HepG2 (cell line): ENCODE data around the gene PIAS3. TPM values are rescaled to one million over a fixed set of nuclear protein-coding genes. Genes with fewer than 3 reads are reported as not detected.
A peak's percentile ranks its signal among the peaks of the same experiment; 100 is the strongest.

Experiments
- ASH2L ChIP-seq: fragments of 300-600, 200-600 bp; sonication (generic); IDR thresholded peaks from 2 replicates; pipeline ENCODE4 v1.7.0; 2017; ENCODE audit warnings: low read depth, mild to moderate bottlenecking, moderate library complexity, mixed read lengths, low read length; ENCODE audit not compliant: insufficient read length
- FOXO1 ChIP-seq: sonication (generic); formaldehyde crosslinking; IDR thresholded peaks from 2 replicates; pipeline ENCODE4 v1.4.0; 2020; ENCODE audit warnings: missing genetic modification reagents
- HNRNPK ChIP-seq: fragments of 200-400 bp; formaldehyde crosslinking; IDR thresholded peaks from 2 replicates; pipeline ENCODE4 v1.6.1; 2018; ENCODE audit warnings: low read length, low read depth, moderate library complexity, mild to moderate bottlenecking; ENCODE audit not compliant: poor library complexity, severe bottlenecking
- KLF6 ChIP-seq: IDR thresholded peaks from 2 replicates; pipeline ENCODE4 v1.8.0; 2016; ENCODE audit warnings: missing biosample characterization, missing genetic modification reagents
- LCORL ChIP-seq, 2 experiments: fragments of 450-650 bp in 1 of 2; sonication (generic) in 1 of 2; formaldehyde crosslinking in 1 of 2; IDR thresholded peaks; 2 replicates each; pipeline versions ENCODE4 v1.5.0 to v1.6.1; 2017 to 2020; ENCODE audit warnings: antibody characterized with exemption in 1 of 2, missing genetic modification reagents in 1 of 2
- MAZ ChIP-seq, 2 experiments: sonication (generic) in 1 of 2; formaldehyde crosslinking in 1 of 2; IDR thresholded peaks; 2 replicates each; pipeline versions ENCODE4 v1.5.0 to v1.6.1; 2012 to 2020; ENCODE audit warnings: low read depth in 2 of 2, mild to moderate bottlenecking in 2 of 2, borderline replicate concordance in 1 of 2, improper control_type of control experiment in 1 of 2, low read length in 1 of 2, missing genetic modification reagents in 1 of 2, moderate library complexity in 1 of 2
- PHF20 ChIP-seq: sonication (generic); formaldehyde crosslinking; IDR thresholded peaks from 2 replicates; pipeline ENCODE4 v1.5.0; 2020; ENCODE audit warnings: mild to moderate bottlenecking, missing genetic modification reagents
- REPIN1 ChIP-seq: sonication (generic); formaldehyde crosslinking; IDR thresholded peaks from 2 replicates; pipeline ENCODE4 v1.8.0; 2022; ENCODE audit warnings: missing genetic modification reagents, low read depth, mild to moderate bottlenecking, borderline replicate concordance
- SMC3 ChIP-seq: IDR thresholded peaks from 2 replicates; pipeline ENCODE4 v1.6.1; 2011; ENCODE audit warnings: low read length, improper control_type of control experiment
- SSRP1 ChIP-seq: IDR thresholded peaks from 2 replicates; pipeline ENCODE4 v1.6.1; 2016; ENCODE audit warnings: control low read depth
- TAF1 ChIP-seq: sonication (generic); formaldehyde crosslinking; IDR thresholded peaks from 2 replicates; pipeline ENCODE4 v1.4.0; 2020; ENCODE audit warnings: missing genetic modification reagents
- TBX3 ChIP-seq: fragments of 450-650 bp; IDR thresholded peaks from 2 replicates; pipeline ENCODE4 v1.6.1; 2017; ENCODE audit warnings: antibody characterized with exemption, mild to moderate bottlenecking, inconsistent platforms, borderline replicate concordance
- TEAD3 ChIP-seq: optimal IDR thresholded peaks from 2 replicates; pipeline ENCODE3; 2016; ENCODE audit warnings: borderline replicate concordance
- TFAP4 ChIP-seq: sonication (generic); IDR thresholded peaks from 2 replicates; pipeline ENCODE4 v1.6.1; 2016; ENCODE audit warnings: low read depth, borderline replicate concordance
- TOPORS ChIP-seq: sonication (generic); formaldehyde crosslinking; IDR thresholded peaks from 2 replicates; pipeline ENCODE4 v1.8.0; 2023; ENCODE audit warnings: mild to moderate bottlenecking, missing genetic modification reagents
- TSC22D2 ChIP-seq: sonication (generic); formaldehyde crosslinking; IDR thresholded peaks from 2 replicates; pipeline ENCODE4 v1.5.1; 2020; ENCODE audit warnings: missing genetic modification reagents, mild to moderate bottlenecking, borderline replicate concordance
- ZBTB44 ChIP-seq: sonication (generic); formaldehyde crosslinking; IDR thresholded peaks from 2 replicates; pipeline ENCODE4 v1.4.0; 2020; ENCODE audit warnings: missing genetic modification reagents
- ZNF331 ChIP-seq: sonication (generic); formaldehyde crosslinking; IDR thresholded peaks from 2 replicates; pipeline ENCODE4 v1.4.0; 2020; ENCODE audit warnings: missing genetic modification reagents
- ZNF350 ChIP-seq: sonication (generic); formaldehyde crosslinking; IDR thresholded peaks from 2 replicates; pipeline ENCODE4 v1.4.0; 2020; ENCODE audit warnings: mild to moderate bottlenecking, low read depth, missing genetic modification reagents, borderline replicate concordance
- ZNF446 ChIP-seq: sonication (generic); formaldehyde crosslinking; IDR thresholded peaks from 2 replicates; pipeline ENCODE4 v1.5.0; 2020; ENCODE audit warnings: mild to moderate bottlenecking, missing genetic modification reagents
- ZNF564 ChIP-seq: sonication (generic); formaldehyde crosslinking; IDR thresholded peaks from 2 replicates; pipeline ENCODE4 v1.8.1; 2023; ENCODE audit warnings: mild to moderate bottlenecking, missing genetic modification reagents
- ZNF746 ChIP-seq: sonication (generic); formaldehyde crosslinking; IDR thresholded peaks from 2 replicates; pipeline ENCODE4 v1.8.0; 2022; ENCODE audit warnings: mild to moderate bottlenecking, missing genetic modification reagents
- polyA plus RNA-seq, 8 experiments: library from polyadenylated mRNA; depleted of rRNA in 3 of 8; stranded (reverse) in 7 of 8; unstranded in 1 of 8; fragments of >200 nt; fragmentation: Illumina TruSeq in 4 of 8; extraction: Trizol in 4 of 8; gene quantifications; 2 replicates each; pipeline versions ENCODE4 v1.2.1 to v1.2.3, GENCODE V29; 2011 to 2016; ENCODE audit warnings: low read depth in 4 of 8, missing spikeins in 1 of 8, mixed read lengths in 1 of 8; ENCODE audit not compliant: insufficient read depth in 1 of 8
- total RNA-seq, 5 experiments: library from RNA; depleted of rRNA; stranded (reverse); fragments of >200 nt; fragmentation: Illumina TruSeq; extraction: Trizol; gene quantifications; 2 replicates each; pipeline ENCODE4 v1.2.3, GENCODE V29; 2016; ENCODE audit warnings: low read depth in 1 of 5
- TF ChIP-seq, protein P1 (sequence below): sonication (generic); formaldehyde crosslinking; IDR thresholded peaks from 2 replicates; pipeline ENCODE4 v1.5.0; 2020; ENCODE audit warnings: missing genetic modification reagents, mild to moderate bottlenecking, borderline replicate concordance
- TF ChIP-seq, protein P2 (sequence below): sonication (generic); formaldehyde crosslinking; IDR thresholded peaks from 2 replicates; pipeline ENCODE4 v1.8.1; 2023; ENCODE audit warnings: mild to moderate bottlenecking, moderate library complexity, missing genetic modification reagents

PIAS3 gene
- total and polyA plus RNA-seq, 2 of the 13 experiments (the other 11 are each of a cell fraction or from before 2014, with no cell fraction given) = 3.7 to 8.0 TPM

DNA sequence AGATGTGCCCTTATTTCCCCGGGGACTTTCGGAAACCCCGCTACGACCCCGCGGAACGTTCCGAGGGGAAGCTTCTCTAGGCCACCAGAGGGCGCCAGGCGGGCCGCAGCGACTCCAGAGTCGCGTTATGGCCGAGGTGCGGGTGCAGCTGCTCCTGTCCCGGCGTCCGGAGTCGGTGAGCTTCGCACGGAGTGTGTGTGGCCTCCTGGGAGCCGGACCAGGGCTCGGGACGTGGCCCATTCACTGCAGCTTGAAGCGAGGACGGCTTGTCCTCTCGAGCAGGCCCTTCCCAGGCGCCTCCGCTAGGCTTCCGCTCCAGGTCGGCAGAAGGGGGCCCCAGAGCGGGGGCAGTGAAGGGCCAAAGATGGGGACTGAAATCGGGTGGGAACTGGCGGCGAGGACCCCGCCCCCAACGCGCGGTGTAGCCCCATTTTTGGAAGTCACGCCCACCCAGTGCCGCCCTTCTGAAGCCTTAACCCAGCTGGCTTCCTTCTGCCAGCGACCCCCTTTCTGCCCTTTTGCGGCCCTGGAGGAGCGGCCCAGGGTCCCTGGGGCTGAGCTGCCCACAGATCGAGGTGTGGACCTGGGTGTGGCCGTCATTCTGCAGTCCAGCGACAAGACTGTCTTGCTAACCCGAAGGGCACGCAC, 13.2 kb downstream of the PIAS3 start, which contains the start of gene NUDT17 (continued):
- TF ChIP-seq PHF20 (CRISPR knock-in tag) (peak; percentile 20; the same call in 1 of the 2 replicates), TSC22D2 (CRISPR knock-in tag) (no peak), SSRP1 (CRISPR knock-in tag) (no peak; the same call in 1 of the 2 replicates), ZNF446 (CRISPR knock-in tag) (no peak), ZNF350 (peak; percentile 49; the same call in 1 of the 2 replicates), TFAP4 (peak; percentile 38; the same call in 1 of the 2 replicates), TAF1 (CRISPR knock-in tag) (peak; percentile 54), MAZ (IDR thresholded peaks at IDR 0.05; ENCODE audit: borderline replicate concordance, low read depth, low read length) (no peak), MAZ (CRISPR knock-in tag; IDR thresholded peaks at IDR 0.05; ENCODE audit: low read depth) (peak; percentile 71; the same call in 1 of the 2 replicates), SMC3 (no peak), KLF6 (CRISPR knock-in tag) (peak; percentile 72; the same call in 1 of the 2 replicates), TBX3 (no peak), HNRNPK (no peak), ASH2L (peak; percentile 21), TEAD3 (CRISPR knock-in tag) (peak; percentile 55), LCORL (IDR thresholded peaks at IDR 0.05) (no peak), LCORL (CRISPR knock-in tag; IDR thresholded peaks at IDR 0.05) (peak; percentile 23; the same call in 1 of the 2 replicates), TOPORS (CRISPR knock-in tag) (no peak), ZBTB44 (CRISPR knock-in tag) (no peak), REPIN1 (CRISPR knock-in tag) (peak; percentile 63; the same call in 1 of the 2 replicates), FOXO1 (CRISPR knock-in tag) (0 out of 2 replicates have a peak, but pooled peaks have one; percentile 41), ZNF331 (CRISPR knock-in tag) (peak; percentile 70; the same call in 1 of the 2 replicates), ZNF746 (CRISPR knock-in tag) (0 out of 2 replicates have a peak, but pooled peaks have one; percentile 36), ZNF564 (0 out of 2 replicates have a peak, but pooled peaks have one; percentile 59)
- TF ChIP-seq, protein P1, sequence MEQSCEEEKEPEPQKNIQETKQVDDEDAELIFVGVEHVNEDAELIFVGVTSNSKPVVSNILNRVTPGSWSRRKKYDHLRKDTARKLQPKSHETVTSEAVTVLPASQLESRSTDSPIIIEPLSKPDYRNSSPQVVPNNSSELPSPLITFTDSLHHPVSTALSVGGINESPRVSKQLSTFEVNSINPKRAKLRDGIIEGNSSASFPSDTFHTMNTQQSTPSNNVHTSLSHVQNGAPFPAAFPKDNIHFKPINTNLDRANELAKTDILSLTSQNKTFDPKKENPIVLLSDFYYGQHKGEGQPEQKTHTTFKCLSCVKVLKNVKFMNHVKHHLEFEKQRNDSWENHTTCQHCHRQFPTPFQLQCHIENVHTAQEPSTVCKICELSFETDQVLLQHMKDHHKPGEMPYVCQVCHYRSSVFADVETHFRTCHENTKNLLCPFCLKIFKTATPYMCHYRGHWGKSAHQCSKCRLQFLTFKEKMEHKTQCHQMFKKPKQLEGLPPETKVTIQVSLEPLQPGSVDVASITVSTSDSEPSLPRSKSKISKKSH (CRISPR knock-in tag) = 0 out of 2 replicates have a peak, but pooled peaks have one; percentile 33
- TF ChIP-seq, protein P2, sequence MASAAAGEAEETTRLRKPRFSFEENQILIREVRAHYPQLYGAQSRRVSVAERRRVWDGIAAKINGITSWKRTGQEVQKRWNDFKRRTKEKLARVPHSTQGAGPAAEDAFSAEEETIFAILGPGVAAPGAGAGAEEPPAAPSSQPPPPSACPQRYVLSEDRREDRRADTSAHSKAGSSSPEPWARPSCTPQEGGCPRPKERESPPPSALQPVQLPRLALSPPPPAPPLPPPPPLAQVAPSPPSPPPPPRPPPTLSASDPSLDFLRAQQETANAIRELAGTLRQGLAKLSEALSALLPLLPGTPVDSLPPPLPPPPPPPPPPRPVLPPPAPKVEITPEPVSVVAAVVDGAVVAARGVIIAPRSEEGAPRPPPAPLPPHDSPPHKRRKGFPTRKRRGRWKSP (CRISPR knock-in tag) = peak; percentile 76; the same call in 1 of the 2 replicates
